ENCODE results near the gene CACNA1I. TPM values are rescaled to one million over a fixed set of nuclear protein-coding genes. Genes with fewer than 3 reads are reported as not detected.

The CACNA1I gene
- total RNA-seq, 1 experiment from 2014 or later: 2.1 TPM

DNA sequence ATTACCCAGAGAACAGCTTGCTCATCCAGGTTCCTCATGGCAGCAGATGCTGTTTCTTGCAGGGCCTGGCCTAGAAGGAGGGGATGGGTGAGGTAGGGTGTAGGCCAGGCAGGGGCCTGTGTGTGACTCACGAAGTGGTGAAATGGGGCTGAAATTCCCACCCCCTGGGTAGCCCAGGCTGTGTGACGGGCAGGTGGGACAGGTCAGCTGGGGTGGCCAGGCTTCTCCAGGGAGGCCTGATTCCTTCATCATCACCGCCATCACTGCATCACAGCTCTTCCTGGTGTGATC is 83.2 kb downstream of the CACNA1I start:
- POLR2A ChIA-PET: no interaction called here

DNA sequence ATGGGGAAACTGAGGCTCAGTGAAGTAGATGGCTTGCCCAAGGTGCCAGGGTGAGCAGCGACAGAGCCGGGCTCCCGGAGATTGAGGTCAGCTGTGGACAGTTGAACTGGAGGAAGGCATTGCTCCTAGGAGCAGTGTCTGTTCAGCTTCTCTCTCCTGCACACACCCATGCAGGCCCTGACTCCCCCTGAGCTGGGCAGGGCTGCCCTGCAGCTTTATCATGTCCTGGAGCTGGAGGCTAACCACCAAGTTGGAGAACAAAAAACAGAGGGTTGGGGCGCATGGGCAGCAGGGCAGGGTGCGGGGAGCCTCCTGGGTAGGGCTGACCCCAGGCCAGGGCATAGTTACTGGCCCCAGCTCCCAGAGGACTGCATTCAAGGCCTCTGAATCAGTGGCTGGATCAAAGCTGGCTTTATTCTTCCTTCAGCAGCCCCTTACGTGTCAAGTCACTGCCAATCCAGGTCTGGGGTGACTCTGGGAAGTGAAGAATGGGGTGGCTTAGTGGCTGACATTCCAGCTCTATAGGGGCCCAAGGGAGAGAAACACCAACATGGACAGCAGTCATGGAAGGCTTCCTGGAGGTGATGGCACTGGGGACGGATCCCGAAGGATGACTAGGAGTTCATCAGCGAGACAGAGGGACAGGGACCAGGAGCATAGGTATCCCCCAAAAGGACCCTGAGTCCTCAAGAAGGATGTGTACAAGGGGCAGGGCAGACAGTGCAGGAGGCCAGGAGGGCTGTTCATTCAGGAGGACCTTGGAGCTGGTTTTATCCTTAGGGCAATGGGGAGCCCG is 83.8 kb downstream of the CACNA1I start:
- no peak for DNase-seq (ENCODE audit: low spot score)
- Mint-ChIP-seq H3K4me3 (no peak overlapping the region), H3K4me1 (no peaks in the 10 kb centered on the region), H3K36me3 (no peaks in the 10 kb centered on the region), H3K9me3 (no peaks in the 10 kb centered on the region), H3K27ac (no peak overlapping the region), H3K27me3 (ENCODE audit: low read depth) (peaks cover 3% of the 10 kb centered on the region; the same call in 1 of the 2 replicates)
- ChIA-PET POLR2A (interaction anchor here (0.6 kb wide), 1 partner anchor 287 kb away, joined by 3 read pairs; no protein-coding TSS in a partner anchor), CTCF (interaction anchor here (0.5 to 2.8 kb wide), 10 partner anchors 9 to 371 kb away, joined by 3 to 15 read pairs (median 3); no protein-coding TSS in a partner anchor)
- no peak for TF ChIP-seq ELF4 (CRISPR knock-in tag; IDR thresholded peaks at IDR 0.05; ENCODE audit: low read depth)
- no peak for TF ChIP-seq ZNF317 (CRISPR knock-in tag; IDR thresholded peaks at IDR 0.05; ENCODE audit: borderline replicate concordance, low read depth)
- TF ChIP-seq, protein P1, sequence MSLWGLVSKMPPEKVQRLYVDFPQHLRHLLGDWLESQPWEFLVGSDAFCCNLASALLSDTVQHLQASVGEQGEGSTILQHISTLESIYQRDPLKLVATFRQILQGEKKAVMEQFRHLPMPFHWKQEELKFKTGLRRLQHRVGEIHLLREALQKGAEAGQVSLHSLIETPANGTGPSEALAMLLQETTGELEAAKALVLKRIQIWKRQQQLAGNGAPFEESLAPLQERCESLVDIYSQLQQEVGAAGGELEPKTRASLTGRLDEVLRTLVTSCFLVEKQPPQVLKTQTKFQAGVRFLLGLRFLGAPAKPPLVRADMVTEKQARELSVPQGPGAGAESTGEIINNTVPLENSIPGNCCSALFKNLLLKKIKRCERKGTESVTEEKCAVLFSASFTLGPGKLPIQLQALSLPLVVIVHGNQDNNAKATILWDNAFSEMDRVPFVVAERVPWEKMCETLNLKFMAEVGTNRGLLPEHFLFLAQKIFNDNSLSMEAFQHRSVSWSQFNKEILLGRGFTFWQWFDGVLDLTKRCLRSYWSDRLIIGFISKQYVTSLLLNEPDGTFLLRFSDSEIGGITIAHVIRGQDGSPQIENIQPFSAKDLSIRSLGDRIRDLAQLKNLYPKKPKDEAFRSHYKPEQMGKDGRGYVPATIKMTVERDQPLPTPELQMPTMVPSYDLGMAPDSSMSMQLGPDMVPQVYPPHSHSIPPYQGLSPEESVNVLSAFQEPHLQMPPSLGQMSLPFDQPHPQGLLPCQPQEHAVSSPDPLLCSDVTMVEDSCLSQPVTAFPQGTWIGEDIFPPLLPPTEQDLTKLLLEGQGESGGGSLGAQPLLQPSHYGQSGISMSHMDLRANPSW (CRISPR knock-in tag; conservative IDR thresholded peaks at IDR 0.05; ENCODE audit: low read depth): no peak
- no peak for TF ChIP-seq AR (CRISPR knock-in tag; IDR thresholded peaks at IDR 0.05)
- no peak for TF ChIP-seq ESRRA (CRISPR knock-in tag; IDR thresholded peaks at IDR 0.05; ENCODE audit: borderline replicate concordance)
- ATAC-seq: no peak

More for the DNA sequence above, 83.2 kb downstream of the CACNA1I start:
- no peak for DNase-seq (ENCODE audit: low spot score)
- H3K27me3 Mint-ChIP-seq (ENCODE audit: low read depth): peaks cover 3% of the 10 kb centered on the region; the same call in 1 of the 2 replicates
- CTCF ChIA-PET: interaction anchor here (0.5 to 2.1 kb wide), 7 partner anchors 9 to 178 kb away, joined by 3 to 8 read pairs (median 3); no protein-coding TSS in a partner anchor
- TF ChIP-seq, protein P2, sequence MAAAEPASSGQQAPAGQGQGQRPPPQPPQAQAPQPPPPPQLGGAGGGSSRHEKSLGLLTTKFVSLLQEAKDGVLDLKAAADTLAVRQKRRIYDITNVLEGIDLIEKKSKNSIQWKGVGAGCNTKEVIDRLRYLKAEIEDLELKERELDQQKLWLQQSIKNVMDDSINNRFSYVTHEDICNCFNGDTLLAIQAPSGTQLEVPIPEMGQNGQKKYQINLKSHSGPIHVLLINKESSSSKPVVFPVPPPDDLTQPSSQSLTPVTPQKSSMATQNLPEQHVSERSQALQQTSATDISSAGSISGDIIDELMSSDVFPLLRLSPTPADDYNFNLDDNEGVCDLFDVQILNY (CRISPR knock-in tag; IDR thresholded peaks at IDR 0.05): no peak
- TF ChIP-seq ESRRA (CRISPR knock-in tag; IDR thresholded peaks at IDR 0.05; ENCODE audit: borderline replicate concordance) (no peak), OVOL2 (CRISPR knock-in tag; IDR thresholded peaks at IDR 0.05; ENCODE audit: borderline replicate concordance) (no peak), JAZF1 (CRISPR knock-in tag; IDR thresholded peaks at IDR 0.05) (no peak), ATF1 (CRISPR knock-in tag; IDR thresholded peaks at IDR 0.05) (no peak), ELF4 (CRISPR knock-in tag; IDR thresholded peaks at IDR 0.05; ENCODE audit: low read depth) (no peak), ZNF219 (CRISPR knock-in tag; IDR thresholded peaks at IDR 0.05; ENCODE audit: borderline replicate concordance) (no peak), ZMAT4 (CRISPR knock-in tag; IDR thresholded peaks at IDR 0.05) (no peak), NFYB (CRISPR knock-in tag; conservative IDR thresholded peaks at IDR 0.05; ENCODE audit: low read depth) (no peak)
- TF ChIP-seq, protein P3, sequence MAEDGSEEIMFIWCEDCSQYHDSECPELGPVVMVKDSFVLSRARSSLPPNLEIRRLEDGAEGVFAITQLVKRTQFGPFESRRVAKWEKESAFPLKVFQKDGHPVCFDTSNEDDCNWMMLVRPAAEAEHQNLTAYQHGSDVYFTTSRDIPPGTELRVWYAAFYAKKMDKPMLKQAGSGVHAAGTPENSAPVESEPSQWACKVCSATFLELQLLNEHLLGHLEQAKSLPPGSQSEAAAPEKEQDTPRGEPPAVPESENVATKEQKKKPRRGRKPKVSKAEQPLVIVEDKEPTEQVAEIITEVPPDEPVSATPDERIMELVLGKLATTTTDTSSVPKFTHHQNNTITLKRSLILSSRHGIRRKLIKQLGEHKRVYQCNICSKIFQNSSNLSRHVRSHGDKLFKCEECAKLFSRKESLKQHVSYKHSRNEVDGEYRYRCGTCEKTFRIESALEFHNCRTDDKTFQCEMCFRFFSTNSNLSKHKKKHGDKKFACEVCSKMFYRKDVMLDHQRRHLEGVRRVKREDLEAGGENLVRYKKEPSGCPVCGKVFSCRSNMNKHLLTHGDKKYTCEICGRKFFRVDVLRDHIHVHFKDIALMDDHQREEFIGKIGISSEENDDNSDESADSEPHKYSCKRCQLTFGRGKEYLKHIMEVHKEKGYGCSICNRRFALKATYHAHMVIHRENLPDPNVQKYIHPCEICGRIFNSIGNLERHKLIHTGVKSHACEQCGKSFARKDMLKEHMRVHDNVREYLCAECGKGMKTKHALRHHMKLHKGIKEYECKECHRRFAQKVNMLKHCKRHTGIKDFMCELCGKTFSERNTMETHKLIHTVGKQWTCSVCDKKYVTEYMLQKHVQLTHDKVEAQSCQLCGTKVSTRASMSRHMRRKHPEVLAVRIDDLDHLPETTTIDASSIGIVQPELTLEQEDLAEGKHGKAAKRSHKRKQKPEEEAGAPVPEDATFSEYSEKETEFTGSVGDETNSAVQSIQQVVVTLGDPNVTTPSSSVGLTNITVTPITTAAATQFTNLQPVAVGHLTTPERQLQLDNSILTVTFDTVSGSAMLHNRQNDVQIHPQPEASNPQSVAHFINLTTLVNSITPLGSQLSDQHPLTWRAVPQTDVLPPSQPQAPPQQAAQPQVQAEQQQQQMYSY (CRISPR knock-in tag; IDR thresholded peaks at IDR 0.05): no peak
- H3K27ac Mint-ChIP-seq: no peak overlapping the region
- H3K4me3 Mint-ChIP-seq: no peak overlapping the region
- H3K36me3 Mint-ChIP-seq: no peaks in the 10 kb centered on the region
- ATAC-seq: no peak
- no peaks in the 10 kb centered on the region for H3K4me1 Mint-ChIP-seq
- no peaks in the 10 kb centered on the region for H3K9me3 Mint-ChIP-seq
